ENCODE measurements around the gene HYCC1. TPM values are rescaled to one million over a fixed set of nuclear protein-coding genes. Genes with fewer than 3 reads are reported as not detected.
"Not testable (repeated sequence)": the region's sequence is repeated elsewhere in the genome, so short reads cannot be mapped to it uniquely, and the experiment has no call there.

Gene HYCC1
- total RNA-seq: 59.3 and 69.1 TPM in 2 replicates

DNA sequence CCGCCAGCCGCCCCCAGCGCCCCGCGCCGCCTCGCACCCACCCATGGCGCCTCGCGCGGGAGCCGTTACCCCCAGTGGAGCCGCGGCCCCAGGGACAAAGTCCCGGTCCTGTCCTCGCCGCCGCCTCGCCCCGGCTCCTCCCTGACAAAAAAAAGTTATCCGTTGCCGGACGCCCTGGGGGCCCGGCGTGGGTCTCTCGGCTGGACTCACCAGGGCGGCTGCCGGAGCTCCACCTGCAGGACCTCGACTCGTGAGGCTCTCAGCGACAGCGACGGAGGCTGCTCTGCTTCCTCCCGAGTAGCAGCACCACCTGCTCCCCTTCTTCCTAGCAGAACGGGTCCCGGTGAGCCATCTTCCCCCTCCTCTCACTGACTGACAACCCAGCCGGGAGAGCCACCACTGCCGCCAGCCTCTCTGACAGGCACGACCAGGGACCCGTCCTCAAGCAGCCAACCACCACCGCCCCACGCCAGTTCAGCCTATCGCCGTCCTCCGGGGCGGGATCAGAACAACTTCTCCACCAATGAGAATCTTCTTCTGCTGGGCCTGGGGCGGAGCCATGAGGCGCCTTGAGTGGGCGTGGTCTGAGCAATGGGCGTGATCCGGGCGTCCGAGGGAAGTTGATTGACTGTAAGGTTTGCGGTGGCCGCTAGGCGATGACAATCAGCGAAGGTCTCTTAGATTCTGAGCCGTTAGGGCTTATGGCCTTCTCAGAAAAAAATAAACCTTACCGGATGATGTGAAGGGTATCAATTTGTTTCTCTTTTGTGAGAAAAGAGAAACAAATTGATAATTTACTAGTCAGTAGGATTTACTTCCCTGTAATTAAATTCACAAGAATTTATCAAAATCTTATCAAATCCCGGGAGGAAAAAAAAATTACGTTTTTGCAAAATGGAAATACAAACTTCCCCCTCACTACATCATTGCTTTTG, at the start of gene HYCC1:
Gene HYCC1 (minus strand): TSS at position 416 of the 935 bp plus-strand sequence. CDS start 23,019 bp downstream, outside the sequence.
- H3K4me3 ChIP-seq (ENCODE audit: low read depth, low read length): peak within 1 kb of the TSS; percentile 94
- peak; percentile 99 for DNase-seq (ENCODE audit: low read depth)
- TF ChIP-seq CTCF (IDR thresholded peaks at IDR 0.05; ENCODE audit: insufficient read depth, low read depth, low read length): peak; percentile 53

GRCh38 chr7:23062452-23062851, 48.5 kb upstream of the HYCC1 start:
- TF ChIP-seq CTCF (IDR thresholded peaks at IDR 0.05; ENCODE audit: insufficient read depth, low read depth, low read length): no peak
- DNase-seq (ENCODE audit: low read depth): peak; percentile 52
- no peak overlapping the region for H3K4me3 ChIP-seq (ENCODE audit: low read depth, low read length)

- no peak for TF ChIP-seq CTCF (IDR thresholded peaks at IDR 0.05; ENCODE audit: insufficient read depth, low read depth, low read length)
- DNase-seq (ENCODE audit: low read depth): no peak
- H3K4me3 ChIP-seq (ENCODE audit: low read depth, low read length): no peak overlapping the region
Observed at GRCh38 chr7:23061327-23061726, 47.4 kb upstream of the HYCC1 start.

GRCh38 chr7:23058408-23059096, 44.6 kb upstream of the HYCC1 start:
- TF ChIP-seq CTCF (IDR thresholded peaks at IDR 0.05; ENCODE audit: insufficient read depth, low read depth, low read length): no peak
- DNase-seq (ENCODE audit: low read depth): peak; percentile 16
- H3K4me3 ChIP-seq (ENCODE audit: low read depth, low read length): no peak overlapping the region

DNA sequence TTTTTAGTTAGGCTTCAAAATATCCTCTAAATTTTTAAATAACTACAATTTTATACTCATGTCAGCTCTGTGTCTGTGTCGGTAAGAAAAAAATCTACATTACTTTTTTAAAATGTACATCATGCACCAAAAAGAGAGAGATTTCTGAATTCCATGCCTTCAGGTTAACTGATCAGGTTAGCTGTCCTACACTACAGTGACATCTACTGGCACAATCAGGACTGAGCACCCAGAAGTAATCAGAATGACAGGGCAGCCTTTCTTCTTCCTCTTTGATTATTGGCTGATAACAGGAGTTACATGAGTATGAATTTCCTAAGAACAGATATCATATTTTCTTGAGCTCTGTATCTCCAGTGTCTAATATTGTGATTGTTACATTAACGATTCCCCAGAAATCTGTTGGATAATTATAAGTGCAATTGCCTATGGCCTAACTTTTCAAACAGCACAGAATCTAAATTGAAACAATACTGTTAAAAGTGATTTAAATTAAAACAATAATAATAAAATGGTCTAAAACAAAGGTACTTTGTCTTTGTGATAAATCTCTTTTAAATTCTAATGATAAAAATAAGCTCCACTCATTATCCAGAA, 41.8 kb upstream of the HYCC1 start:
- TF ChIP-seq CTCF (IDR thresholded peaks at IDR 0.05; ENCODE audit: insufficient read depth, low read depth, low read length): peak; percentile 95
- DNase-seq (ENCODE audit: low read depth): peak; percentile 73
- no peak overlapping the region for H3K4me3 ChIP-seq (ENCODE audit: low read depth, low read length)

DNA sequence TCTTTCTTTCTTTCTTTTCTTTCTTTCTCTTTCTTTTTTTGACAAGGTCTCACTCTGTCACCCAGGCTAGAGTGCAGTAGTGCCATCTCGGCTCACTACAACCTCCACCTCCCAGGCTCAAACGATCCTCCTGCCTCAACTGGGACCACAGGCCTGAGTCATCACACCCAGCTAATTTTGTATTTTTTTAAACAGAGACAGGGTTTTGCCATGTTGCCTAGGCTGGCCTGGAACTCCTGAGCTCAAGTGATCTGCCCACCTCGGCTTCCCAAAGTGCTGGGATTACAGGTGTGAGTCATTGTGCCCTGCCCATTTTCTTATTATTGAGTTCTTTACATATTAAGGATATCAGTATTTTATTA, 37.2 kb upstream of the HYCC1 start:
- H3K4me3 ChIP-seq (ENCODE audit: low read depth, low read length); DNase-seq (ENCODE audit: low read depth): not testable (repeated sequence)

GRCh38 chr7:23046336-23046735, 32.4 kb upstream of the HYCC1 start:
- DNase-seq (ENCODE audit: low read depth); H3K4me3 ChIP-seq (ENCODE audit: low read depth, low read length): not testable (repeated sequence)

GRCh38 chr7:23045086-23045485, 31.2 kb upstream of the HYCC1 start:
- H3K4me3 ChIP-seq (ENCODE audit: low read depth, low read length); DNase-seq (ENCODE audit: low read depth): not testable (repeated sequence)
